NOMO-1 treated with dmso at 0.1 percent for 144 hours (cell line): ENCODE data around the gene CYREN.

Experiments used
- DNase-seq: peaks from one replicate; lab custom pipeline; 2025; ENCODE audit not compliant: unreplicated experiment; lab: John Stamatoyannopoulos, UW

CYREN gene

GRCh38 chr7:135197906-135198655, 27.6 kb upstream of the CYREN start:
- no peak for DNase-seq

- no peak for DNase-seq
These were observed 26.8 kb upstream of the CYREN start for GRCh38 chr7:135197343-135197742.

- no peak for DNase-seq
These were observed 25.6 kb upstream of the CYREN start for GRCh38 chr7:135195968-135196629.

- no peak for DNase-seq
These were observed 24.6 kb upstream of the CYREN start for GRCh38 chr7:135195156-135195555.

- DNase-seq, result no peak
These were observed 24.1 kb upstream of the CYREN start for GRCh38 chr7:135194494-135195095.

GRCh38 chr7:135193615-135194081, 23.1 kb upstream of the CYREN start:
- DNase-seq, result no peak

GRCh38 chr7:135192914-135193536, 22.5 kb upstream of the CYREN start:
- DNase-seq, result no peak

- no peak for DNase-seq
These were observed 20.2 kb upstream of the CYREN start for GRCh38 chr7:135190703-135191102.

GRCh38 chr7:135189961-135190360, 19.5 kb upstream of the CYREN start:
- no peak for DNase-seq

- DNase-seq, result no peak
These were observed 18.7 kb upstream of the CYREN start for GRCh38 chr7:135189221-135189662.

GRCh38 chr7:135188298-135188984, 17.9 kb upstream of the CYREN start:
- DNase-seq, result no peak

- DNase-seq, result no peak
These were observed 16.3 kb upstream of the CYREN start for GRCh38 chr7:135186841-135187253.

- no peak for DNase-seq
These were observed 15.7 kb upstream of the CYREN start for GRCh38 chr7:135186261-135186540.

GRCh38 chr7:135185471-135186260, 15.2 kb upstream of the CYREN start:
- no peak for DNase-seq

GRCh38 chr7:135184254-135184841, 13.8 kb upstream of the CYREN start:
- no peak for DNase-seq

- no peak for DNase-seq
These were observed 13.0 kb upstream of the CYREN start for GRCh38 chr7:135183478-135183877.

GRCh38 chr7:135181929-135182678, 11.6 kb upstream of the CYREN start:
- no peak for DNase-seq

- DNase-seq, result no peak
These were observed 10.9 kb upstream of the CYREN start for GRCh38 chr7:135181261-135181928.

GRCh38 chr7:135180122-135180521, 9.6 kb upstream of the CYREN start:
- no peak for DNase-seq
